ENCODE results near the gene FBLN5.

DNA sequence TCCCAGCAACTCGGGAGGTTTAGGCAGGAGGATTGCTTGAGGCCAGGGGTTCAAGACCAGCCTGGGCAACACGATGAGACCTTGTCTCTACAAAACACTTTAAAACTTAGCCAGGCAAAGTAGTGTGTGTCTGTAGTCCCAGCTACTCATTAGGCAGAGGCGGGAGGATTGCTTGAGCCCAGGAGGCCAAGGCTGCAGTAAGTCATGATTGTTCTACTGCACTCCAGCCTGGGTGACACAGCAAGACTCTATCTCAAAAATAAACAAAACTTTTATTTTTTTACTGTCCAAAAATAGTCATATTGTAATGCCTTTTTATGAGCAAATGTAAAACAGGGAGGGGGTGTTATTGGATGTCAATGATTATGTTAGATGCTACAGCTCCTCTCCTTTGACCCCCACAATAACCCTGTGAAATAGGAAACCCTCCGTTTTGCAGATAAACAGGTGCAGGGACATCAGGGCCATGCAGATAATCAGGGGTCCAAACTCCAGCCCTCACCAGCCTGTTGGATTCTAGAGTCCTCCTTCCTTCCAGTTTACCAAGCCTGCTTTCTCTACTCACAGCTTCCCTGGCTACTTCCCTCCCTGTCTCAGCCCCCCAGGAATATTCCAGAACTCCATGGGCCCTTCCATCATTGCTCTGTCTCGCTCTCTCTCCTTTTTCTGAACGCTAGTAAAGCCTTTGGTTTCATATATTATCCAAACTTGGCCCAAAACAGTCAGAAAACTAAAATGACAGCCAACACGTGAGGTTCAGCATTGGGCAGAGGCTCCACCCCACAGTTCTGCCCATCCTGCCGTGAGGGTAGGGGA is 5.9 kb upstream of the FBLN5 start:
- no peak for TF ChIP-seq CTCF (IDR thresholded peaks at IDR 0.05)
- TF ChIP-seq EP300 (IDR thresholded peaks at IDR 0.05), result no peak
